Heart left ventricle (tissue), 16 donors: ENCODE results near the gene SRP68. TPM values are rescaled to one million over a fixed set of nuclear protein-coding genes. Genes with fewer than 3 reads are reported as not detected.
A peak's percentile ranks its signal among the peaks of the same experiment; 100 is the strongest.

Source experiments
- ATAC-seq, 4 donors: fragments of 200-7000 bp; cut with Tn5 transposase; one replicate each; pipeline ENCODE4 v1.9.1; 2020 to 2022; ENCODE audit warnings: moderate library complexity in 4 of 4, mild to moderate bottlenecking in 3 of 4, moderate number of reproducible peaks in 1 of 4
- DNase-seq, 5 donors: peaks; one replicate each; pipeline ENCODE4 v3.0.0-alpha.2; 2020
- H3K27ac ChIP-seq, 12 donors: fragments of 200-600 bp; sonication (generic) in 4 of 12; one replicate each; pipeline versions ENCODE4 v1.5.0 to v1.8.0; 2016 to 2022; ENCODE audit warnings: mild to moderate bottlenecking in 2 of 12
- H3K27me3 ChIP-seq, 9 donors: fragments of 200-600 bp; sonication (generic) in 2 of 9; one replicate each; pipeline versions ENCODE4 v1.5.1 to v1.8.0; 2016 to 2022; ENCODE audit warnings: mild to moderate bottlenecking in 3 of 9
- H3K36me3 ChIP-seq, 9 donors: fragments of 200-600 bp; sonication (generic) in 2 of 9; one replicate each; pipeline versions ENCODE4 v1.5.0 to v1.8.0; 2018 to 2022; ENCODE audit warnings: mild to moderate bottlenecking in 2 of 9
- H3K4me1 ChIP-seq, 12 donors: fragments of 200-600 bp; sonication (generic) in 4 of 12; one replicate each; pipeline versions ENCODE4 v1.5.0 to v1.8.0; 2016 to 2022; ENCODE audit warnings: mild to moderate bottlenecking in 3 of 12
- H3K4me3 ChIP-seq, 12 donors: fragments of 200-600 bp; sonication (generic) in 4 of 12; one replicate each; pipeline versions ENCODE4 v1.5.0 to v1.8.0; 2017 to 2022; ENCODE audit warnings: mild to moderate bottlenecking in 9 of 12, moderate library complexity in 4 of 12
- H3K9me3 ChIP-seq, 12 donors: fragments of 200-600 bp; sonication (generic) in 4 of 12; one replicate each; pipeline versions ENCODE4 v1.5.0 to v1.8.0; 2016 to 2022; ENCODE audit warnings: mild to moderate bottlenecking in 1 of 12
- CTCF ChIP-seq, 12 donors: fragments of 200-600 bp; sonication (generic) in 4 of 12; IDR thresholded peaks; one replicate each; pipeline versions ENCODE4 v1.5.0 to v1.8.0; 2018 to 2022; ENCODE audit warnings: antibody characterized with exemption in 12 of 12, mild to moderate bottlenecking in 5 of 12
- POLR2A ChIP-seq, 2 donors: fragments of 450-650 bp; IDR thresholded peaks; one replicate each; pipeline ENCODE4 v1.6.1; 2017; ENCODE audit warnings: antibody characterized with exemption in 2 of 2, mild to moderate bottlenecking in 2 of 2, moderate library complexity in 2 of 2
- whole genome bisulfite sequencing, 4 donors: extraction: QIAGEN DNeasy Blood & Tissue Kit in 2 of 4; methylation state at CpG; one replicate each; pipeline versions ENCODE4 v1.1.5 to v1.1.7; 2013 to 2018; 5-methylcytosine and 5-hydroxymethylcytosine counted together
- intact Hi-C, 10 donors: fragments of 100-400 bp; cut with DNase I; formaldehyde crosslinking; loops; one replicate each; pipeline versions ENCODE4 v1.11.1 to v1.14.2; 2022
- polyA plus RNA-seq, 2 donors: library from polyadenylated mRNA; stranded (reverse); fragments of 200-250 nt; gene quantifications; one replicate each; pipeline ENCODE4 v1.2.3, GENCODE V29; 2013
- total RNA-seq, 9 donors: library from RNA; depleted of rRNA in 2 of 9; stranded (reverse); fragments of >200 nt in 2 of 9; fragmentation: NEBNext Ultra II Directional in 3 of 9; extraction: Animal tissue kit (Norgen Biotek cat#: 25700) in 3 of 9; gene quantifications; one replicate each; pipeline versions ENCODE4 v1.1.0 to v1.2.4, GENCODE V29; 2016 to 2023
- donor health status: ischemic (EF 13 %, LVEDD 7.1; RV severe dilation, severe dysfunction).
- donor health status: healthy with polysubstance abuse.
- donor health status: DM: no; HTN: yes; CAD: no.
- donor health status: DM: no; HTN: no; CAD: no.
- donor health status: ischemic (EF 25% LVEDD 6.9; RV normal size, moderate dysfunction).
- donor health status: ischemic (EF 25% LVEDD 5.7; RV mildly dilated, moderate dysfunction).
- donor health status: healthy.
- donor health status: DM: yes; HTN: yes; CAD: no.
- donor health status: ischemic (EF 35%, LVEDD 5.7; RV mildly dilated, moderate dysfunction).
- donor health status: nonischemic (EF 11% LVEDD 7.7; RV severe dilation, severe dysfunction).
- donor health status: DM: yes; HTN: yes; CAD: no.
- donor health status: PGD.
- donor health status: ischemic (EF 29% LVEDD 5.4; RV normal size, mild dysfunction).
- donor health status: nonischemic (EF 23%, LVEDD 6.1; RV moderate dilation, normal function).

The SRP68 gene
- total and polyA plus RNA-seq, 11 donors: 26.8 to 80.0 (median 59.4) TPM

- H3K4me1 ChIP-seq: peaks cover 0 to 22% (median 5%) of the 10 kb centered on the region in 12 donors
- H3K4me3 ChIP-seq: no peak within 1 kb of the TSS
- TF ChIP-seq POLR2A (IDR thresholded peaks at IDR 0.05): no peak
- TF ChIP-seq CTCF (IDR thresholded peaks at IDR 0.05): peak in 4 of 12 donors; percentile 14 to 23 (median 22)
- no peaks in the 10 kb centered on the region for H3K27me3 ChIP-seq
- DNase-seq: peak in 2 of 5 donors; percentile 22 to 61
- ATAC-seq: no peak
- peaks cover 0 to 20% (median 0%) of the 10 kb centered on the region in 9 donors for H3K36me3 ChIP-seq
- intact Hi-C loops: no loop called here
- no peak within 1 kb of the TSS for H3K27ac ChIP-seq
- no peaks in the 10 kb centered on the region for H3K9me3 ChIP-seq
- WGBS, 4 donors: 92 to 97% (median 93%) methylated on average over 10 to 21 of the region's 21 CpGs
Measured at GRCh38 chr17:76000755-76001521, 71.4 kb downstream of the SRP68 start, which contains the start of gene CDK3. Gene CDK3, plus strand, starts transcription at chr17:76000855. Its CDS starts 571 bp downstream, at chr17:76001426.

- Histone ChIP-seq H3K27me3 (no peaks in the 10 kb centered on the region), H3K36me3 (peaks cover 0 to 27% (median 0%) of the 10 kb centered on the region in 9 donors), H3K4me3 (no peak overlapping the region), H3K27ac (no peak overlapping the region), H3K9me3 (no peaks in the 10 kb centered on the region), H3K4me1 (peaks cover 0 to 21% (median 2%) of the 10 kb centered on the region in 12 donors)
- intact Hi-C loops: no loop called here
- peak in 2 of 4 donors; percentile 31 to 45 for ATAC-seq
- WGBS, 4 donors: 75 to 81% (median 78%) methylated on average over 26 to 31 of the region's 31 CpGs
- TF ChIP-seq CTCF (IDR thresholded peaks at IDR 0.05): peak; percentile 34 to 67 (median 51)
- no peak for TF ChIP-seq POLR2A (IDR thresholded peaks at IDR 0.05)
- peak in 2 of 5 donors; percentile 30 to 71 for DNase-seq
Measured at GRCh38 chr17:76000016-76000754, 72.1 kb downstream of the SRP68 start.

- Histone ChIP-seq H3K27me3 (no peaks in the 10 kb centered on the region), H3K36me3 (peaks cover 0 to 36% (median 7%) of the 10 kb centered on the region in 9 donors), H3K4me1 (peaks cover 0 to 21% (median 2%) of the 10 kb centered on the region in 12 donors), H3K4me3 (no peak overlapping the region), H3K27ac (no peak overlapping the region), H3K9me3 (no peaks in the 10 kb centered on the region)
- TF ChIP-seq CTCF (IDR thresholded peaks at IDR 0.05) (no peak), POLR2A (IDR thresholded peaks at IDR 0.05) (no peak)
- intact Hi-C loops: no loop called here
- 92 to 95% (median 95%) methylated on average over 9 of the region's 9 CpGs for WGBS, 4 donors
- peak in 2 of 5 donors; percentile 3 to 16 for DNase-seq
- no peak for ATAC-seq
Measured at GRCh38 chr17:75998327-75998795, 74.0 kb downstream of the SRP68 start.
